ENCODE data around the gene TRAF3IP3.

The TRAF3IP3 gene

DNA sequence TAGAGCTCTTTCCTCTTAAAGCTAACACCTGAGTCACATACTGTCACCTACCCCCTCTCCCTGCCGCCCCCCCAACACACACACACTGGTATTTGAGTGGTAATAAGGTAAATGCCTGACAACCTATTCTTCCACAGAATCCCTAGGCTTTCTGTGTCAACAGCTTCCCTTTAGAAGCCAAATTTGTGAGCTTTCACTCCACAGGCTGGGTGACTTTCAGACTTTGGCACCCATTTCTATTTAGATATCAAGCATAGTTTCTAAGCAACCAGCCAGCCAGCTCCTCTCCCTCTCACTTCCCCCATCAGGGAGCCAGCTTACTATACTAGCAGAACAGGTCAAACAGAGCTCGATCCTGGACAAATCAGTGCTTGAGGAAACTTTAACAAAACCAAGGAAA is 31.7 kb downstream of the TRAF3IP3 start:
- H4K8ac ChIP-seq (ENCODE audit: low read length) = no peak overlapping the region
- peaks cover 17% of the 10 kb centered on the region for H3K79me1 ChIP-seq (replicated peaks; ENCODE audit: low read length, poor library complexity, severe bottlenecking)
- H2AK5ac ChIP-seq (ENCODE audit: low read length, severe bottlenecking) = no peak overlapping the region
- H2BK5ac ChIP-seq (ENCODE audit: low read depth, low read length, poor library complexity, severe bottlenecking) = no peak overlapping the region
- H3K27ac ChIP-seq (ENCODE audit: low read length, poor library complexity, severe bottlenecking) = no peak overlapping the region
- H3K18ac ChIP-seq (ENCODE audit: low read depth in 1 of 2, low read length in 2 of 2) = no peak overlapping the region
- H3K23ac ChIP-seq (ENCODE audit: low read length in 2 of 2) = no peak overlapping the region
- no peak for DNase-seq
- no peaks in the 10 kb centered on the region for H3K9me3 ChIP-seq (ENCODE audit: control insufficient read depth, low read length)
- H3K27me3 ChIP-seq (ENCODE audit: control insufficient read depth in 1 of 2, insufficient read depth in 1 of 2, low read length in 2 of 2) = peaks cover 0 to 57% of the 10 kb centered on the region in 2 experiments
- H3K4me1 ChIP-seq (ENCODE audit: control insufficient read depth, insufficient read depth, low read depth, low read length) = peaks cover 8% of the 10 kb centered on the region
- no peak overlapping the region for H2BK12ac ChIP-seq (ENCODE audit: low read length in 2 of 2)
- no peak overlapping the region for H3K4ac ChIP-seq (ENCODE audit: low read depth in 1 of 2, low read length in 2 of 2)
- no peak overlapping the region for H2BK120ac ChIP-seq (ENCODE audit: low read depth, low read length)
- no peak overlapping the region for H3K14ac ChIP-seq (ENCODE audit: low read length in 2 of 2)
- 47% methylated on average over 2 of the region's 2 CpGs for WGBS
- H4K91ac ChIP-seq (ENCODE audit: low read length) = no peak overlapping the region
- H3K36me3 ChIP-seq (ENCODE audit: control insufficient read depth in 1 of 2, insufficient read depth in 2 of 2, low read depth in 1 of 2, low read length in 2 of 2) = peaks cover 5% of the 10 kb centered on the region in 2 experiments
- H3K4me3 ChIP-seq (ENCODE audit: insufficient read depth in 1 of 2, low read depth in 1 of 2, low read length in 2 of 2) = no peak overlapping the region
- H2BK15ac ChIP-seq (ENCODE audit: low read depth, poor library complexity, severe bottlenecking) = no peak overlapping the region
- H2AFZ ChIP-seq (ENCODE audit: low read depth, low read length) = no peak overlapping the region
- H3K9ac ChIP-seq (ENCODE audit: low read length) = no peak overlapping the region
- H3K4me2 ChIP-seq (ENCODE audit: low read length, poor library complexity, severe bottlenecking) = no peak overlapping the region

DNA sequence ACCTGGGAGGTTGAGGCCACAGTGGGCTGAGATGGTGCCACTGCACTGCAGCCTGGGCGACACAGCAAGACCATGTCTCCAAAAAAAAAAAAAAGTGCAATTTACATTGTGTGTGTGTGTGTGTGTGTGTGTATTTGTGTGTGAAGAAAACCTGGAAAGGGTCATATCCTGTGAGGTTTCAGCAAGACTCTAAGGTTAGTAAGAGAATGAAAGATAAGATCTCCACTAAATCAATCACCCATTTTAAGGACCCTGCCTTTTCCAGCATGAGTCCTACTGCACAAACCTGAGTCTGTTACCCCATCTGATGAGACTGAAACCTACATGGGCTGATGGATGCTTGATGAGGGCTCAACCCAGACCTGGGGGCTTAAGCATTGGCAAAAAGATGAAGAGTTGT is 33.4 kb downstream of the TRAF3IP3 start:
- H4K8ac ChIP-seq (ENCODE audit: low read length) = no peak overlapping the region
- no peak overlapping the region for H2AFZ ChIP-seq (ENCODE audit: low read depth, low read length)
- no peak overlapping the region for H3K14ac ChIP-seq (ENCODE audit: low read length in 2 of 2)
- peaks cover 0 to 5% of the 10 kb centered on the region in 2 experiments for H3K36me3 ChIP-seq (ENCODE audit: control insufficient read depth in 1 of 2, insufficient read depth in 2 of 2, low read depth in 1 of 2, low read length in 2 of 2)
- H2BK12ac ChIP-seq (ENCODE audit: low read length in 2 of 2) = no peak overlapping the region
- no peak overlapping the region for H3K4me2 ChIP-seq (ENCODE audit: low read length, poor library complexity, severe bottlenecking)
- no peak overlapping the region for H2BK15ac ChIP-seq (ENCODE audit: low read depth, poor library complexity, severe bottlenecking)
- H3K27me3 ChIP-seq (ENCODE audit: control insufficient read depth in 1 of 2, insufficient read depth in 1 of 2, low read length in 2 of 2) = peaks cover 0 to 68% of the 10 kb centered on the region in 2 experiments
- peaks cover under 1% of the 10 kb centered on the region for H3K79me1 ChIP-seq (replicated peaks; ENCODE audit: low read length, poor library complexity, severe bottlenecking)
- no peak overlapping the region for H2BK5ac ChIP-seq (ENCODE audit: low read depth, low read length, poor library complexity, severe bottlenecking)
- no peak overlapping the region for H3K23ac ChIP-seq (ENCODE audit: low read length in 2 of 2)
- no peak overlapping the region for H4K91ac ChIP-seq (ENCODE audit: low read length)
- no peak overlapping the region for H3K27ac ChIP-seq (ENCODE audit: low read length, poor library complexity, severe bottlenecking)
- H3K18ac ChIP-seq (ENCODE audit: low read depth in 1 of 2, low read length in 2 of 2) = no peak overlapping the region
- no peak overlapping the region for H3K4ac ChIP-seq (ENCODE audit: low read depth in 1 of 2, low read length in 2 of 2)
- H3K9me3 ChIP-seq (ENCODE audit: control insufficient read depth, low read length) = no peaks in the 10 kb centered on the region
- H2BK120ac ChIP-seq (ENCODE audit: low read depth, low read length) = no peak overlapping the region
- H3K9ac ChIP-seq (ENCODE audit: low read length) = no peak overlapping the region
- DNase-seq = no peak
- no peak overlapping the region for H3K4me3 ChIP-seq (ENCODE audit: insufficient read depth in 1 of 2, low read depth in 1 of 2, low read length in 2 of 2)
- WGBS = 63% methylated on average over 1 of the region's 1 CpG
- peaks cover 4% of the 10 kb centered on the region for H3K4me1 ChIP-seq (ENCODE audit: control insufficient read depth, insufficient read depth, low read depth, low read length)
- H2AK5ac ChIP-seq (ENCODE audit: low read length, severe bottlenecking) = no peak overlapping the region

DNA sequence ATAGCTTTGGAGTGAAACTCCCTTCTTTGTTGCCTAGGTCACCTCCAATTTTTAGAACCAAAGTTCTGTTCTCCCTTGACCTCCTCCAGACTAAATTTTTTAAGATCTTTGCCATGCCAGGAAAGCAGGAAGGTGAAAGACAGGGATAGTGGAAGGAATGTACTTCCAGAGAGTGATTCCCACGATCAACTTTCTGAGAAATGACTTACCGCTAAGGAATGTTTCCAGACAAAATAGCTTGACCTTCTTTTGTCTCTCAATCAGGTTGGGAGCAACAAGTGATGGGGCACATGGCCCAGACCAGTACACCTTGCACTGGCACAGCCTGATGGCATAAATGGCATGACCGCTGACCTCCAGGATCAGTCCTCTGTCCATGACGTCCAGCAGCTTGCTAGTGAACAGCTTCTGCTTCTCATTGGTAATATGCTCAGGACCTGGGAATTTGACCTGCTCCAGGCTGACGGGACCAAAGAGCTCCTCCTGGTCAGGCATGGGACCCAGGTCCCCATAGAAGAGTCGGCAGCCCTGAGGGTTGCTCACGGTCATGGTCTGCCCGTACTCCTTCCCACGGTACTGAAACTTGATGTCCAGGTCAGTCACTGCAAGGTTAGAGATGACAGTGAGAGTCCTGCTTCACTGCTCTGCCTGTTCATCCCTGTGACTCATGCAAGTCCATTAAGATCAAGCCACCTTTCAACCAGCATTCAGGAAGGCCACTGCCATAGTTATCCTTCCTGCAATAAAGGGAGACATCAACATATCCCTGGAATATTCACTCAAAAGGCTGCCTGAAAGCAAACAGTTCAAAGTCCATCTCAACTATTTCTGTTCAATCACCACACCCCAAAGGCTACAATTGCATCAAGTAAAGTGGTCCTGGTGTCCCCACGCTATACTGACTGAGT is 34.7 kb downstream of the TRAF3IP3 start:
- no peak overlapping the region for H2BK15ac ChIP-seq (ENCODE audit: low read depth, poor library complexity, severe bottlenecking)
- WGBS = 87% methylated on average over 10 of the region's 10 CpGs

DNA sequence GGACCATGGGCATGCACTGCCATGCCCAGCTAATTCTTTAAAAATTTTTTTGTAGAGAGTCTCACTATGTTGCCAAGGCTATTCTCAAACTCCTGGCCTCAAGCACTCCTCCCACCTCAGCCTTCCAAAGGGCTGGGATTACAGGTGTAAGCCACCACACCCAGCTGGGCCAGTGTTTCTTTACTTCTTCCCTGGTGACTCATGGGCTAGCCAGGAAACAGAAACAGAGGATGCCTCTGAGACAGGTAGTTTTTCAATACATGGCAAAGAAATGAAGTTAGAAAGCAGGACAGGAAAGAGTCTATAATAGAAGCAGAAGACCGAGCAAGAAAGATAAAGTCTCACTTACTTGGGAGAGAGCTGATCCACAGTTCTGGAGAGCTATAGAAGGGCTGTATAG is 36.1 kb downstream of the TRAF3IP3 start:
- no peak overlapping the region for H2AFZ ChIP-seq (ENCODE audit: low read depth, low read length)
- no peak overlapping the region for H3K4me2 ChIP-seq (ENCODE audit: low read length, poor library complexity, severe bottlenecking)
- H3K27ac ChIP-seq (ENCODE audit: low read length, poor library complexity, severe bottlenecking) = no peak overlapping the region
- no peak overlapping the region for H2BK5ac ChIP-seq (ENCODE audit: low read depth, low read length, poor library complexity, severe bottlenecking)
- H3K14ac ChIP-seq (ENCODE audit: low read length in 2 of 2) = no peak overlapping the region
- H2BK120ac ChIP-seq (ENCODE audit: low read depth, low read length) = no peak overlapping the region
- H3K27me3 ChIP-seq (ENCODE audit: control insufficient read depth in 1 of 2, insufficient read depth in 1 of 2, low read length in 2 of 2) = peaks cover 0 to 77% of the 10 kb centered on the region in 2 experiments
- no peaks in the 10 kb centered on the region for H3K9me3 ChIP-seq (ENCODE audit: control insufficient read depth, low read length)
- H3K36me3 ChIP-seq (ENCODE audit: control insufficient read depth in 1 of 2, insufficient read depth in 2 of 2, low read depth in 1 of 2, low read length in 2 of 2) = peaks cover 0 to 5% of the 10 kb centered on the region in 2 experiments
- H2BK15ac ChIP-seq (ENCODE audit: low read depth, poor library complexity, severe bottlenecking) = no peak overlapping the region
- H3K18ac ChIP-seq (ENCODE audit: low read depth in 1 of 2, low read length in 2 of 2) = no peak overlapping the region
- H2AK5ac ChIP-seq (ENCODE audit: low read length, severe bottlenecking) = no peak overlapping the region
- 96% methylated on average over 1 of the region's 1 CpG for WGBS
- peaks cover 4% of the 10 kb centered on the region for H3K4me1 ChIP-seq (ENCODE audit: control insufficient read depth, insufficient read depth, low read depth, low read length)
- H4K8ac ChIP-seq (ENCODE audit: low read length) = no peak overlapping the region
- no peak overlapping the region for H3K4ac ChIP-seq (ENCODE audit: low read depth in 1 of 2, low read length in 2 of 2)
- no peak overlapping the region for H3K4me3 ChIP-seq (ENCODE audit: insufficient read depth in 1 of 2, low read depth in 1 of 2, low read length in 2 of 2)
- no peak overlapping the region for H3K23ac ChIP-seq (ENCODE audit: low read length in 2 of 2)
- no peak overlapping the region for H4K91ac ChIP-seq (ENCODE audit: low read length)
- H3K9ac ChIP-seq (ENCODE audit: low read length) = no peak overlapping the region
- H2BK12ac ChIP-seq (ENCODE audit: low read length in 2 of 2) = no peak overlapping the region
- H3K79me1 ChIP-seq (replicated peaks; ENCODE audit: low read length, poor library complexity, severe bottlenecking) = no peaks in the 10 kb centered on the region
- DNase-seq = no peak

More for the DNA sequence above, 34.7 kb downstream of the TRAF3IP3 start:
- Histone ChIP-seq H3K14ac (ENCODE audit: low read length in 2 of 2) (no peak overlapping the region), H2BK12ac (ENCODE audit: low read length in 2 of 2) (no peak overlapping the region), H3K36me3 (ENCODE audit: control insufficient read depth in 1 of 2, insufficient read depth in 2 of 2, low read depth in 1 of 2, low read length in 2 of 2) (peaks cover 0 to 5% of the 10 kb centered on the region in 2 experiments), H3K18ac (ENCODE audit: low read depth in 1 of 2, low read length in 2 of 2) (no peak overlapping the region), H3K27ac (ENCODE audit: low read length, poor library complexity, severe bottlenecking) (no peak overlapping the region), H3K4ac (ENCODE audit: low read depth in 1 of 2, low read length in 2 of 2) (no peak overlapping the region), H2BK120ac (ENCODE audit: low read depth, low read length) (no peak overlapping the region), H2AFZ (ENCODE audit: low read depth, low read length) (no peak overlapping the region), H3K4me3 (ENCODE audit: insufficient read depth in 1 of 2, low read depth in 1 of 2, low read length in 2 of 2) (no peak overlapping the region), H4K91ac (ENCODE audit: low read length) (no peak overlapping the region), H4K8ac (ENCODE audit: low read length) (no peak overlapping the region), H3K4me2 (ENCODE audit: low read length, poor library complexity, severe bottlenecking) (no peak overlapping the region), H3K23ac (ENCODE audit: low read length in 2 of 2) (no peak overlapping the region), H2BK5ac (ENCODE audit: low read depth, low read length, poor library complexity, severe bottlenecking) (no peak overlapping the region), H3K9me3 (ENCODE audit: control insufficient read depth, low read length) (no peaks in the 10 kb centered on the region), H3K79me1 (replicated peaks; ENCODE audit: low read length, poor library complexity, severe bottlenecking) (no peaks in the 10 kb centered on the region), H3K9ac (ENCODE audit: low read length) (no peak overlapping the region), H3K27me3 (ENCODE audit: control insufficient read depth in 1 of 2, insufficient read depth in 1 of 2, low read length in 2 of 2) (peaks cover 0 to 80% of the 10 kb centered on the region in 2 experiments), H3K4me1 (ENCODE audit: control insufficient read depth, insufficient read depth, low read depth, low read length) (peaks cover 4% of the 10 kb centered on the region), H2AK5ac (ENCODE audit: low read length, severe bottlenecking) (no peak overlapping the region)
- no peak for DNase-seq

Measured in mesenchymal stem cell (in vitro differentiated cells and primary cell).